Right lobe of liver (tissue), 4 donors: ENCODE results near the gene ARHGAP25.

Experiments
- POLR2A ChIP-seq: fragments of 450-650 bp; IDR thresholded peaks from one replicate; pipeline ENCODE4 v1.6.1; 2017; ENCODE audit warnings: antibody characterized with exemption, mild to moderate bottlenecking
- TF ChIP-seq, protein P1 (sequence below), 4 donors: fragments of 200-600 bp in 3 of 4; fragments of 450-650 bp in 1 of 4; IDR thresholded peaks; one replicate each; pipeline versions ENCODE4 v1.5.1 to v1.8.0; 2016 to 2022; ENCODE audit warnings: antibody characterized with exemption in 4 of 4, mild to moderate bottlenecking in 2 of 4
- donor health status: DM: no; HTN: no; CAD: no.
- donor health status: DM: no; HTN: no; CAD: no.
- donor health status: DM: no; HTN: yes; CAD: no.

DNA sequence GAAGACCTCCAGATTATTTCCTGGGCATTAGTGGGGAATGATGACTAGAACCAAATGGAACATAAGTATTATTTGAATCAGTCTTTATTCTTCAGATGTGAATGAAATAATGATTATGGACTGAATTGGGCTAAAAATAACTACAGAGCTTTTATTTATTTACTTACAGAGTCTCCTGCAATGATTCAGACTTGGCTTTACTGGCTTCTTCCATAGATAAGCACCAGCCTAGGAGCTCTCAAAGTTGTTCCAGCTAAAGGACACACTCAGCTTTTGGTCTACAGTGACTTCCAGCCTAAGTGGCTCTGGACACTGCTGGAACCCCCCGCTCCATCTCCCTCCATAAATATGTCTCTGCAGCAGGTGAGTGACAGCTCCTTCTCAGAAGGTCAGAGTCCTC is 24.3 kb upstream of the ARHGAP25 start:
- no peak for TF ChIP-seq POLR2A
- TF ChIP-seq, protein P1, sequence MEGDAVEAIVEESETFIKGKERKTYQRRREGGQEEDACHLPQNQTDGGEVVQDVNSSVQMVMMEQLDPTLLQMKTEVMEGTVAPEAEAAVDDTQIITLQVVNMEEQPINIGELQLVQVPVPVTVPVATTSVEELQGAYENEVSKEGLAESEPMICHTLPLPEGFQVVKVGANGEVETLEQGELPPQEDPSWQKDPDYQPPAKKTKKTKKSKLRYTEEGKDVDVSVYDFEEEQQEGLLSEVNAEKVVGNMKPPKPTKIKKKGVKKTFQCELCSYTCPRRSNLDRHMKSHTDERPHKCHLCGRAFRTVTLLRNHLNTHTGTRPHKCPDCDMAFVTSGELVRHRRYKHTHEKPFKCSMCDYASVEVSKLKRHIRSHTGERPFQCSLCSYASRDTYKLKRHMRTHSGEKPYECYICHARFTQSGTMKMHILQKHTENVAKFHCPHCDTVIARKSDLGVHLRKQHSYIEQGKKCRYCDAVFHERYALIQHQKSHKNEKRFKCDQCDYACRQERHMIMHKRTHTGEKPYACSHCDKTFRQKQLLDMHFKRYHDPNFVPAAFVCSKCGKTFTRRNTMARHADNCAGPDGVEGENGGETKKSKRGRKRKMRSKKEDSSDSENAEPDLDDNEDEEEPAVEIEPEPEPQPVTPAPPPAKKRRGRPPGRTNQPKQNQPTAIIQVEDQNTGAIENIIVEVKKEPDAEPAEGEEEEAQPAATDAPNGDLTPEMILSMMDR (IDR thresholded peaks at IDR 0.05): no peak
